HG03064 (cell line): ENCODE measurements around the gene IDH3G.
"Not testable (repeated sequence)": the region's sequence is repeated elsewhere in the genome, so short reads cannot be mapped to it uniquely, and the experiment has no call there.

Experiments used
- ATAC-seq: cut with Tn5 transposase; IDR thresholded peaks from one replicate; pipeline ENCODE4 v1.9.1; 2021; ENCODE audit warnings: low read depth; ENCODE audit not compliant: unreplicated experiment

IDH3G gene

GRCh38 chrX:153794018-153794896, at the start of gene IDH3G, which contains the start of gene SSR4:
IDH3G (minus strand) TSS chrX:153794375; CDS start chrX:153794326, 49 bp downstream.
SSR4 (plus strand) TSS chrX:153794668; CDS start chrX:153794688, 20 bp downstream.
- ATAC-seq = peak; percentile 86

GRCh38 chrX:153836921-153837320, 42.7 kb upstream of the IDH3G start:
- ATAC-seq = no peak

- ATAC-seq = no peak
Observed at GRCh38 chrX:153832728-153833127, 38.6 kb upstream of the IDH3G start.

GRCh38 chrX:153831429-153832150, 37.4 kb upstream of the IDH3G start:
- ATAC-seq = no peak

GRCh38 chrX:153830640-153831428, 36.7 kb upstream of the IDH3G start:
- no peak for ATAC-seq

- ATAC-seq = no peak
Observed at GRCh38 chrX:153829799-153830639, 35.8 kb upstream of the IDH3G start, which contains the start of gene PDZD4. PDZD4 (minus strand) TSS chrX:153830544; CDS start chrX:153830298, 246 bp downstream.

GRCh38 chrX:153829549-153829798, 35.3 kb upstream of the IDH3G start:
- ATAC-seq = no peak

- no peak for ATAC-seq
Observed at GRCh38 chrX:153828723-153829548, 34.8 kb upstream of the IDH3G start.

GRCh38 chrX:153828308-153828707, 34.1 kb upstream of the IDH3G start:
- ATAC-seq = no peak

GRCh38 chrX:153827903-153828302, 33.7 kb upstream of the IDH3G start:
- no peak for ATAC-seq

- ATAC-seq = no peak
Observed at GRCh38 chrX:153827016-153827415, 32.8 kb upstream of the IDH3G start.

- ATAC-seq = no peak
Observed at GRCh38 chrX:153825042-153825441, 30.9 kb upstream of the IDH3G start.

GRCh38 chrX:153824348-153824747, 30.2 kb upstream of the IDH3G start:
- ATAC-seq = no peak

GRCh38 chrX:153821066-153821465, 26.9 kb upstream of the IDH3G start:
- no peak for ATAC-seq

- ATAC-seq = no peak
Observed at GRCh38 chrX:153820601-153821000, 26.4 kb upstream of the IDH3G start.

- no peak for ATAC-seq
Observed at GRCh38 chrX:153819384-153820040, 25.3 kb upstream of the IDH3G start.

- no peak for ATAC-seq
Observed at GRCh38 chrX:153818571-153819383, 24.6 kb upstream of the IDH3G start.

GRCh38 chrX:153818064-153818463, 23.9 kb upstream of the IDH3G start:
- ATAC-seq = not testable (repeated sequence)
